ENCODE results near the gene IMP4.
"Not testable (repeated sequence)": the region's sequence is repeated elsewhere in the genome, so short reads cannot be mapped to it uniquely, and the experiment has no call there.

Gene IMP4, protein sequence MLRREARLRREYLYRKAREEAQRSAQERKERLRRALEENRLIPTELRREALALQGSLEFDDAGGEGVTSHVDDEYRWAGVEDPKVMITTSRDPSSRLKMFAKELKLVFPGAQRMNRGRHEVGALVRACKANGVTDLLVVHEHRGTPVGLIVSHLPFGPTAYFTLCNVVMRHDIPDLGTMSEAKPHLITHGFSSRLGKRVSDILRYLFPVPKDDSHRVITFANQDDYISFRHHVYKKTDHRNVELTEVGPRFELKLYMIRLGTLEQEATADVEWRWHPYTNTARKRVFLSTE

DNA sequence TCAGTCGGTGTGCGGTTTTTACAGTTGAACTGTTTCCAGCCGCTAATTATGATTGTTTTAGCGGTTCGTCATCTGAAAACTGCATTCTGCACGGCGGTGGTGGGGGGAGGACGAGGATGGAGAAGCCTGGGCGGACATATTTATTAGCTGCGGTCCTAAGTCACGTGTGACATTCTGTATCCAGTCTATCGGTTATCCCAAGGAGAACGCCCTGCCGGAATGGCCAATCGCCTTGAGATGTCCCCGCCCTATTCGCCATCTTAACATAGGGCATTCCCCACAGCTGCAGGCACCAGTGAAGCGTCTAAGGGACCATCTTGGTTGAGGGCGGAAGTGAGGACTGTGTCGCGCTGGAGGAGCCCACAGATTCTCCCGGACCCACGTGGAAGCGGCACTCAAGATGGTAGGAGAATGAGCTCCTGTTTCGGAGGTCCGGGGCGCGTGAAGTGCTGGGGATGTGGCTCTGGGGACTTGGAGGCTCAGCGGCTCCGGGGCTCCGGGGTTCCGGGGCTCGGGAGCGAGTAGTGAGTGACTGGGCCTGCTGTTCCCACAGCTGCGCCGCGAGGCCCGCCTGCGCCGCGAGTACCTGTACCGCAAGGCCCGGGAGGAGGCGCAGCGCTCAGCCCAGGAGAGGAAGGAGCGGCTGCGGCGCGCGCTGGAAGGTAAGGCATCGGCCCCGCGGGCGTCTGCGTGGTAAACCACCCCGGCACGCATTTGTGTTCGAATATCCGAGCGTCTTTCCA is at the start of gene IMP4:
TSS of gene IMP4 (plus strand) at position 365 of the 743 bp plus-strand sequence. CDS start at position 401, 36 bp downstream.
- peak; percentile 100 for DNase-seq (ENCODE audit: low read depth)

DNA sequence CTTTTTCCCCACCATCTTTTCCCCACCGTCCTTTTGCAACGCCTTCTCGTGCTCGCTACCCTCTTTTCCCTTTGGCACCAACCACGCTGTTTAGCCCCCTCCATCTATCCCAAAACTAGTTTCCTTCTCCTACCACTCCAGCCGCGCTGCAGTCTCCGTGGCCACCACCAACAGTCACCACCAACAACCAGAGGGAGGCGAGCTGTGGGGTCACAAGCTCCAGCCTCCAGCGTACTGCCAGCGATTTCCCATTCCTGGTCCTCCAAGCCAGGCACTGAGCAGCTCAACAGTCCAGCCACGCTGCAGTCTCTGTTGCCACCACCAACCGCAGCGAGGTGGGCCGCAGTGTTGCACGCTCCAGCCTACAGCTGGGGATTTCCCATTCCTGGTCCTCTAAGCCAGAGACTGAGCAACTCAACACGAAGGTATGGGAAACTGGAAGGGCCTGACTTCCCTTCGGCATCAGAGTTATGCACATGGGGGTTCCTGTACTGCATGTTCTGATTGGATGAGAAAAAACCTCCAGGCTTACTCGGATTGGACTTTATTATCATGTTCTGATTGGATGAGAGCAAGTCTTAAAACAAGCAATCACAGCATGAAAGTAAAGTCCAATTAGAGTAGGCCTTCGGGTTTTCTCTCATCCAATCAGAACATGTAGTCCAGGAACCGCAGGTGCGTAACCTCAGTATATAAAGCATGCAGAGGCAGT is 42.3 kb upstream of the IMP4 start:
- DNase-seq (ENCODE audit: low read depth) = no peak

DNA sequence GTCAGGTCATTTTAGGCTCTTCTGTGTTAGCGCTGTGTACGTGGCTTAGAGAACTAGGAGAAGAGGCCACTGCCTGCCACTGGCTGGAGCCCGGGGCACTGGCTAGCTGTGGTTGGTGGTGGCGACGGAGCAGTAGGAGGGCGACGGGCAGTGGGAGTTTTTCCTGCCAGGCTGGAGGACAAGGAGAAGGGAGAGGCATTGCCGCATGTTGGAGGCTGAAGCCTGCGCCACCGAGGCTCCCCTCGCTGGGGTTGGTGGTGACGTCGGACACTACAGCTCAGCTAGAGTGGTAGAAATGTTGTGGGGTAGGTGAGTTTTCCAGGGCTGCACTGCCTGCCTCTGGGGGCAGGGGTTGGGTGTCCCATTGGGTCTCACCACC is 41.7 kb upstream of the IMP4 start:
- no peak for DNase-seq (ENCODE audit: low read depth)

DNA sequence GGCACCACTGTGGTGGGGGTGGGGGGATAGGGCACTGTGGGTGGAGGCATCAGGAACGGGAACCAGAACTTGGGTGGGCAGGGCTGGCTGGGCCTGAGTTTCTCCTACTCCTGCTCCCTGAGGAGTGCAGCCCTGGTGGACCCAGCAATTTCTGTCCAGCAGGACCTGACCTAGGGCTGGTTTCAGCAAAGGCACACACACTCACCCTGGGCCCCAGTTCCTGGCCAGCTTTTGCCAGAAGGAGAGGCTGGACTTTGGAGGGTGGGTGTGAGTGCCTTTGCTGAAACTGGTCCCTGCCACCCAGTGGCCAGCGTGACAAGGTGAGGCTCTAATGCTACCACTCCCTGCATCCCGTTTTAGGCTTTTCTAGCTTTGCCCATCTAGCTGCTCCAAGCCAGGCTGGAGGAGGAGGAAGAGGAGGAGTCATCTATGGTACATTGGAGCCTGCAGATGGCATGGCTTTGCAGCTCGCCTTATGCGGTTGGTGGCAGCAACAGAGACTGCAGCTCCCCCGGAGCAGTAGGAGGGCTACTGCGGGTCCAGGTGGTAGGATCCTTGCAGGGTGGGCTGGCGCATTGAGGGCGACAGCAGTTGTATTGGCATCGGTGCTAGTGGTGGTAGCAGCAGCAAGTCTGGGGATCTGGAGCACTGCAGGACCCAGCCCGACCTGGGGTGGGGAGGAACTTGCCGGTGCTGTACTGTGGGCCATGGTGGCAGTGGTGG is 40.4 kb upstream of the IMP4 start:
- no peak for DNase-seq (ENCODE audit: low read depth)

DNA sequence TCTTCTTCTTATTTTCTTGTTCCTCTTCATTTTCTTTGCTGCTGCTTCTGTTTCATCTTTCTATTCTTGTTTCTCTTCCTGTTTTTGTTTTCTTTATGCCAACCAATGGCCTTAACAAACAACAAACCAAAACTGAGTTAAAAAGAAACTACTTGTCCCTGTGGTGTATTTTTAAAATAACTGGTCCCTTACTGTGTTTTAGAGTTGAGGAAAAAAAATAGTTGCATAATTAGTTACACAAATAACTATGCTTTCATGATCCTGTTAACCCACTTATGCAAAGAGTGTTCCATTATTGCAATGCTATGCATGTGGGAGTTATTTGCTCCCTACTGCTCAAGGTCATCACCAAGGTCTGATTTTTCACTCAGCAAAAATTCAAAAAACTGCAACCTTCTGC is 39.5 kb upstream of the IMP4 start:
- DNase-seq (ENCODE audit: low read depth) = peak; percentile 1

DNA sequence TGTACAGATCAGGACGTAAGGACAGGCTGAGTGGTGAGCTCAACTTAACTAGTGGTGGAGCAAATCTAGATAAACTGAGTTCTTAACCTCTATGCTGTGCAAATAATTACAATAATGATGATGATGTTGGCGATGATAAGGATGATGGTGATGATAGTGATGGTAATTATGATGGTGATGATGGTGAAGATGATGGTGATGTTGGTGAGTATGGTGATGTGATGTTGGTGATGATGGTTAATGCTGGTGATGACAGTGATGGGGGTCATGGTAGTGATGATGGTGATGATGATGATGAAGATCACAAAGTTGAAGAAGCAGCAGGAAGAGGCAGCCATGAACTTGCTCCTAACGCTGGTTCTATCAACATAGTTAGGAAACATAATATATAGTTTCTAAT is 38.0 kb upstream of the IMP4 start:
- no peak for DNase-seq (ENCODE audit: low read depth)

DNA sequence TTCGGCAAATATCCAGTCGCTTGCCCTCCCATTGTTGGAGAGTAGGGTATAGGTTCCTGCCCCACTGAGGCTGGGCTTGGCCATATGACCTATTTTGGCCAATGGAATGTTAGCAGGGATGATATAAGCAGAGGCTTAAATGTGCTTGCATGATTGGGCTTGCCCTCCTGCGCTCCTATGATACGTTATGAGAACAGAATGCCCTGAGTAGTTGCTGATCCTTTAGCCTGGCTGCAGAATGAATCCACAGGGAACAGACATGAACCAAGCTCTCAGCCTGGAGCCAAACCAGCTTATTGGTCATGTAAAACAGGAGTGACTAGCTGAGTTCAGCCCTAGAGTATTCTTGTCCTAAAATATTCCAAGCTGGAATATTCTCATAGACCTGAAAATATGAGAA is 34.8 kb upstream of the IMP4 start:
- no peak for DNase-seq (ENCODE audit: low read depth)

DNA sequence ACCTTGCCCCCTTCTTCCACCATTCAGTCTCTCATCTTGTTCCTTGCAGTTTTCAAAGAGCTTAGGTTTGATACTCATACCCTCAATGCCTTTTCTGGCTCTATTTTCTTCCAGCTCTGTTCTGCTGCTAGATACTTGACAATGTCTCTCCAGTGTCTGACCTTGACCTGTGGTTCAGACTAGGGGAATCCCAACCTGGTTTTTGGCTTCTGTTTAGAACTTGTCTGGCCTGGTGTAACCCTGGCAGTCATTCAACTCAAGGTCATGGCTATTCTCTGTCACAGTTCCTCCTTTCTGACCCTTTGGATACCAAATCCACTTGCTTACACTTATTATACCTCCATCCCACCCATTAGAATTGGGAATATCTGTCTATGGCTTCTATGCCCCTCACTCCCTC is 31.8 kb upstream of the IMP4 start:
- no peak for DNase-seq (ENCODE audit: low read depth)

DNA sequence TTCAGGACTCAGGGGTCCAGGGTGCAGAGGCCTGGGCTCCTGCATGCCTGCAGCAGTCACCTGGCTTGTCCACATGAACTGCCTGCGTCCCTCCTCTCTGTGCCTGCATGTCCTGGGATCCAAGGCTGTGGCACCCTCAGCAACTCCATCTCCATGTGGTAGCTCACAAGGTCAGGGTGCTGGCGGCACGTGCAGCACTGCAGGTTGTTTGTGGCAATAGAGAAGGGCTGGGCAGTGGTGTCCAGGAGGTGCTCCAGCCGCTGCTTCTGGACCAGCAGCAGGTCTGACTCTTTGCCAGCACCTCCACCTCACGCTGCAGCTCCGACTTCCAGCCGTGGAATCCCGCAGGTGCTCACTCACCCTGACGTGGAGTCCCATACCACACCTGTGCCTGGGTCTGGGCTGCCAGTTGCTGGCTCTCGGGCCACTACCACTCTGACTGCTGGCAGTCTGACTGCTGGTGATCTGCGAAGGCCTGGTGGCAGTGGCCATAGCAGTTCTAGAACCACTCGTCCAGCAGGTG is 28.8 kb upstream of the IMP4 start:
- DNase-seq (ENCODE audit: low read depth) = no peak

DNA sequence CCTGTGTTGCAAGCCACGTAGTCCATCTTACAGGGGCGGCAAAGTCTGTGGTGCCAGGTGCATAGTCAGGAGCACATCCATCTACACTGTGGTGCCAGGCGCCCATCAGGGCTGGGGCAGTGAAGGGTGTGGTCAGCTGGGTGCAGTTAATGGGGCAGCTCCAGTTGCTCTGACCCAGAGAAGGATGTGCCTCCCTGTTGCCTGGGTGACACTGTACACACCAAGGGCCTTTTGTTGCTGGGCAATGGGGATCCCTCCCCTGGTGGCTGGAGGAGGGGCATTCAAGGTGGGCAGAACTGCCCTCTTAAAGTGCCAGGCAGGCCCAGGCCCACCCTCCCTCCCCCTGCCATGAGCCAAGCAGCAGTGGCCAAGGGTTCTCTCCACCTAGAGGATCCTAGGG is 28.3 kb upstream of the IMP4 start:
- no peak for DNase-seq (ENCODE audit: low read depth)

DNA sequence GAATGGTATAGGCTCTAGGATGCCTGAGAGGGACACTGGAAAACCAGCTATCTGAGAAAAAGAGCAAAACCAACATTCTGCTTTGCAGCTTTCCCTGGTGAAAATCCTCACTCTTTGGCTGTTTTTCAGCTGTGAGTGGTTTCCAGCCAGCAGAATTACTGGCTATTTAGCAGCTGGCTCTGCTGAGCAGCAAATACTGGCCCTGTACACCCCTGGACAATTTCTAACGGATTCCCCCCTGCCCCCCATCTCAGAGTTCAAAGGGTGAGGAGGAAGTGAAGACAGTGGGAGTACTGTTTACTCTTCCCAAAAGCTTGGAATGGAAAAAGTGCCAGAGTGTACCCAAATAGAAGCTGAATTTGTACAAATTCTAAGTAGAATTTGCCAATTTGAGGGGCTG is 26.1 kb upstream of the IMP4 start:
- no peak for DNase-seq (ENCODE audit: low read depth)

DNA sequence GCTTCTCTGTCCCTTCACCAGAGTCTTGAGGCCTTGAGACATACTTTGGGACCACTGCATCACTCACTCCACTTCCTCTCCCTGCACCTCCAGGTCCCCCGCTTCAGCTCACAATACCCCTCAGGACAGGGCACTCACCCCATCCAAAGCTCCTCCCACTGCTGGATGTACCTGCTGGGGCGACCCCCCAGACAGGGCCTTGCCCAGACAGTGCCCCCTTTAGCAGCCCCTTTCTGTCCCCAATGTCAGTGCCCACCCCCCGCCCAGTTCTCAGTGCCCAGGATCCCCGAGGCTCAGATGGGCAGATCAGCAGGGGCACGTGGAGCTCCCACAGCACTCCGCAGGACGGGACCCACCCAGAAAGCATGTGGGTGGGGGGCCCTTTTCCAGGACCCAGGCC is 23.8 kb upstream of the IMP4 start:
- DNase-seq (ENCODE audit: low read depth) = no peak

DNA sequence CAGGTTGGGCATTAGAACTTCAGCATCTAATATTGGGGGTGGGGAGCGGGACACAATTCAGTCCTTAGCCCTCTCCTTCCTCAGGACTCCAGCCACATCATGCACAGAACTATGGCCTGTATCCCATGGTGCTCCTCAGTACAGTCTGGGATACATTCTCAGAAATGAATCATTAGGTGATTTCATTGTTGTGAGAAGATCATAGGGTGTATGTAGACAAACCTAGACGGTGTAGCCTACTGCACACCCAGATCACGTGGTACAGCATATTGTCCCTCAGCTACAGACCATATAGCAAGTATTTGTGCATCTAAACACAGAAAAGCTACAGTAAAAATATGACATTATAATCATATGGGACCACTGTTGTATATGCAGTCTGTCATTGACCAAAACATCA is 23.2 kb upstream of the IMP4 start:
- no peak for DNase-seq (ENCODE audit: low read depth)

DNA sequence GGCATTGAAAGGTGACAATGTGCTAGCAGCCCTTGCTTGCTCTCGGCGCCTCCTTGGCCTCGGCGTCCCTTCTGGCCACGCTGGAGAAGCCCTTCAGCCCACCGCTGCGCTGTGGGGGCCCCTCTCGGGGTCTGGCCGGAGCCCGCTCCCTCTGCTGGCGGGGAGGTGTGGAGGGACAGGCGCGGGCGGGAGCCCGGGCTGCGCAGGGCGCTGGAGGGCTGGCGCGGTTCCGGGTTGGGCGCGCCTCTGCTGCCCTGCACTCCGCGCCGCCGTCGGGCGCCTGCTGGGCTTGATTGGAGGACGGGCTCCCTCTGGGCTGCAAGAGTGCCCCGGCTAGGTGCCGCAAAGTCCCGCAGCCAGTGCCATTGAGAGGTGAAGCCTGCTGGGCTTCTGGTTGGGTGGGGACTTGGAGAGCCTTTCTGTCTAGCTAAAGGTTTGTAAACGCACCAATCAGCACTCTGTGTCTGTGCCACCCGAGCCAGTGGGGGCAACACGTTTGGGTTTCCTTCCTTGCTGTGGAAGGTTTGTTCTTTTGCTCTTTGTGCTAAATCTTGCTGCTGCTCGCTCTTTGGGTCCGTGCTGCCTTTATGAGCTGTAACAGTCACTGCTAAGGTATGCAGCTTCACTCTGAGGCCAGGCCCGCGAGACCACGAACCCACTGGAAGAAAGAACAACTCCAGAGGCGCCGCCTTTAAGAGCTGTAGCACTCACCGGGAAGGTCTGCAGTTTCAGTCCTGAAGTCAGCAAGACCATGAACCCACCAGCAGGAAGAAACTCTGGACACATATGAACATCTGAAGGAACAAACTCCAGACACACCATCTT is 14.8 kb upstream of the IMP4 start:
- DNase-seq (ENCODE audit: low read depth) = peak; percentile 71

DNA sequence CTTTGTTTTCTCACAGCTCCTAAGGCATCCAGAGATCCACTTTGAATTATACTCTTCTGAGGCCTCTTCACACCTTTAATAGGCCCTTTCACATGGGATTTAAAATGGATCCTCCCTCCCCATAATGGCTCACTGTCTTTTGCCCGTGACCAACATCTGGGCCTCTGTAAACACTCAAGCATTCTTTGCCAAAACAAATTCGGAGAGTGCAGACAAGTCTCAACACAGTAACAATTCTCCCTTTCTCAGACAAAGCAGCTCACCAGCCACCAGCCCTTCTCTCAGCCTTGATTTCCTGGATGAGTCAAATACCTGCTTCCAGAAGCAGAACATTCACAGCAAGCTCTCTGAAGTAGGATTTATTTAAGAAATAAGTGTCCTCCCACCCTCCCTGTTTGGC is 14.0 kb upstream of the IMP4 start:
- no peak for DNase-seq (ENCODE audit: low read depth)

DNA sequence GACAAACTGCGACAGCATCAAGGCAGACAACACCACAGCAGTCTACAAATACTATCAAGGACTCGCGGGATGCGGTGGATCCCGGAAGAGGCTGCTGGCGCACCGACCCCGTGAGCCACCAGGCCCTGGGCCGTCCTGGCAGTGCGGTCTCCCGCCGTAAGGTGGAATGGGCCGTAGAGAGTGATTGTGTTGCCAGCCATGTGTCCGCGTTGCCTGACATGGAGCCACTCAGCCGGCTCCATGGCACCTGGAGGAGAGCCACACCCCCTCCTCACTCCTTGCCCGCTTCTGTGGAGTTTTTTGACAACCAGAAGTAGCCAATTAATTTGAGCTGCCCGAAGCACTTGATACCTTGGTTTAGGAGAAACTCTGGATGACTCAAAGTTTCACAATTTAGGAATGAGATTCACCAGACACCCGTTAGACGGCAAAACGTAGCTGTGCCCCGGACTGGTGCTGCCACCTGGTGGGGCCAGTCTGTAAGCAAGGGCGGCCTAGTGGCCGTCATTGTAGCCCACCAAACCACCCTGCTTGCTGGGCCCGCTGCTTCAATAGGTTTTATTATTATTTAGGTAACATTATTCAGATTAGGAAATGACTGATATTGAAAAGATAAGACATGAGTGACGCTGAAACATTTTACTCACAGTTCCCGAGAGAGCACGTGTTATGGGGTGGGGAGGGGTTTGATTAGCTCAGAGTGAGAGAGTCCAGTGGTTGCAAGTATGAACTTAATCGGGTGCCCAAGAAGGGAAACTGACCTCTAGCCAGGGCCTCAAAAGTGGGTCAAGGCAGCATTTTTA is 10.2 kb upstream of the IMP4 start:
- peak; percentile 88 for DNase-seq (ENCODE audit: low read depth)

DNA sequence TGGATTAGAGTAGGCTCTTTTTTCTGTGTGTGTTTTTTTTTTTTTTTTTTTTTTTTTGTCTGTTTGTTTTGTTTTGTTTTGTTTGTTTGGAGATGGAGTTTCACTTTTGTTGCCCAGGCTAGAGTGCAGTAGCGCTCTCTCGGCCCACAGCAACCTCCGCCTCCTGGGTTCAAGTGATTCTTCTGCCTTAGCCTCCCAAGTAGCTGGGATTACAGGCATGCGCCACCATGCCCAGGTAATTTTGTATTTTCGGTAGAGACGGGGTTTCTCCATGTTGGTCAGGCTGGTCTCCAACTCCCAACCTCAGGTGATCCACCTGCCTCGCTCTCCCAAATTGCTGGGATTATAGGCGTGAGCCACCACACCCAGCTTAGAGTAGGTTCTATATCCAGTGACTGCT is 9.4 kb upstream of the IMP4 start:
- not testable (repeated sequence) for DNase-seq (ENCODE audit: low read depth)

DNA sequence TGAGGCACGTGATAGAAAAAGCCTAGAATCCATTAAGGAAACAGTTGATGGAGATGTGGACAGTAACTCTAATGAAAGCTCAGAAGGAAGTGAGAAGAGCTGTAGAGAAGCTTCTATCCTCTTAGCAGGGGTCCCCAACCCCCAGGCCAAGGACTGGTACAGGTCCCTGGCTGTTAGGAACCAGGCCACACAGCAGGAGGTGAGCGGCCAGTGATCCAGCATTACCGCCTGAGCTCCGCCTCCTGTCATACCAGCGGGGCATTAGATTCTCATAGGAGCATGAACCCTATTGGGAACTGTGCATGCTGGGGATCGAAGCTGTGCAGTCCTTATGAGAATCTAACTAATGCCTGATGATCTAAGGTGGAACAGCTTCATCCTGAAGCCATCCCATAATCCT is 8.7 kb upstream of the IMP4 start:
- DNase-seq (ENCODE audit: low read depth) = no peak

DNA sequence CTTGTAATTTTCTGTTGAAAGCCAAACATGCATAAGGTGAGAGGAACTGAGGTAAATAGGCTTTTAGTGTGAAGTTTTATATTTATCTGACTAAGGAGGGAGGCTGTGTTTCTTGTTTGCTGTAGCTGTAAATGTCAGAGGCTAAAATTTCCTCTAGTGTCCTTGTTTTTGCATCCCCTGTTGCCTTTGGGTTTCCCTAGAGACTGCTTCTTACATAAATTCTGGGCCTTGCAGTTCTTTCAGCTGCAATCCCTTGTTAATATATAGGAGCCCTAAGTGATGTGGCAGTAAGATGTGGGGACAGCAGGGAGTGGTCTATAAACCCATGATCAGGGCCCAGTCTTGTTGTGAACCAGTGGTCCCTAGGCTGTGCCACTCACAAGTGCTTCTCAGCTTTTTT is 7.5 kb upstream of the IMP4 start:
- DNase-seq (ENCODE audit: low read depth) = no peak

DNA sequence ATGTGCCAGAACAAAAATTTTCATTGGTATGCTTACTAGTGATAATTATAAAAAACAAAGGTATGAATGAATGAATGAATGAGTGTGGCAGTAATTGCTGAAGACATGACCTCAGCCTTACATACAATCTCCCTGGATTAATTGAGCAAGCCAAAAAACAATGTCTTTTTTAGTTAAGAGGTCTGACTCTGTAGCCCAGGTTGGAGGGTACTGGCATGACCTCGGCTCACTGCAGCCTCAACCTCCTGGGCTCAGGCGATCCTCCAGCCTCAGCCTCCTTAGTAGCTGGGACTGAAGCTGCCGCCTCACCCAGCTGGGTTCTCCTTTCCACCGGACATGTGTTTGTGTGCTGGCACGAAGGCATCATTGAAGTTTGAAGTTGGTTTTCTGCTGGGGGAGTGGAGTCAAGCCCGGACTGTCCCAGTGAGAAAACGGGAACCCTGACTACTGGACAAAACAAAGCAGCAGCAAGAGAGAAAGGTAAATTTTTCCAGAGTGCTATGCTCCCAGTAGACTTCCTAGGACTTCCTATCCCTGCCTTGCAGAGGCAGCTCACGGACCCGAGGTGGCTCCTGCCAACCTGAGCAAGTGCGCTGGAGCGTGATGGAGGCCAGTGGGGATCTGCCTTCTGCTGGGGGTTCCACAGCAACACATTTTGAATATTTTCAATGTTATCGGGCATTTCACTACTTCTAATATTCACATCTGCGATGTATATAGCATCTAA is 6.4 kb upstream of the IMP4 start:
- DNase-seq (ENCODE audit: low read depth) = no peak

All from amniotic epithelial cell (primary cell).